ENCODE measurements around the gene KRT6A. TPM values are rescaled to one million over a fixed set of nuclear protein-coding genes. Genes with fewer than 3 reads are reported as not detected.

The KRT6A gene
- total RNA-seq, 1 donor from 2014 or later: not detected

DNA sequence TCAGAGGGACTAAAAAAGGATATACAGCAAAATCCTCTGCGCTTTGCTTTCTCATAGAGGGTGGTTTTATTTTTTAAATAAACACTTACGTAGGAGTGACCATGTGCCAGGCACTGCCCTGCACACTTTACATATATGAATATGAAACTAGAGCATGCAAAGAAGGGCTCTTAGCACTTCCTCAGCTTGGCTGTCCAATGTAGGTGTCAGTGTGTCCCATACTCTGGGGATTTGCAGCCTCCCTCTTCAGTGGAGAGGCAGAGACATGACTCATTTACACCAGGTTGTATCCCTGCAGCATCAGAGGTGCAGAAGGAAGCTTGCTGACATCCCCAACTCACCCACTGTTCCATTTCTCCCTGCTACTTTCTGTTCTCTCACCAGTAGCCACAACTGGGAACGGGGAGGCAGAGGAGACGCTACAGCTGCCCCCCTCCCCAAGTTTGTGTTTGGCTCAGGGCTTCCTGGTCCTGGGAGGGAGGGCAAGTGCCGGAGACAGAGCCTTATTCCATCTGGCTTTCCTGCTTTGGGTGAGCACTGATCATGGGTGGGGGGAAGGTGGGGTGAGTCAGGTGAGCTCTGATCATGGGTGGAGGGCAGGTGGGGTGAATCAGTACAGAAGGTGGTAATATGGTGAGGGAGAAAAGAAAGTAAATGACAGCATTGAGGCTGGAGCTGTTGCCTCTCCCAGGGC, 32.0 kb upstream of the KRT6A start:
- Histone ChIP-seq H3K27ac (replicated peaks) (no peak overlapping the region), H3K36me3 (no peaks in the 10 kb centered on the region), H3K27me3 (ENCODE audit: low read depth) (peaks cover 26% of the 10 kb centered on the region), H3K4me3 (no peak overlapping the region), H3K9me3 (replicated peaks) (no peaks in the 10 kb centered on the region), H3K4me1 (no peaks in the 10 kb centered on the region)
- TF ChIP-seq, protein P1, sequence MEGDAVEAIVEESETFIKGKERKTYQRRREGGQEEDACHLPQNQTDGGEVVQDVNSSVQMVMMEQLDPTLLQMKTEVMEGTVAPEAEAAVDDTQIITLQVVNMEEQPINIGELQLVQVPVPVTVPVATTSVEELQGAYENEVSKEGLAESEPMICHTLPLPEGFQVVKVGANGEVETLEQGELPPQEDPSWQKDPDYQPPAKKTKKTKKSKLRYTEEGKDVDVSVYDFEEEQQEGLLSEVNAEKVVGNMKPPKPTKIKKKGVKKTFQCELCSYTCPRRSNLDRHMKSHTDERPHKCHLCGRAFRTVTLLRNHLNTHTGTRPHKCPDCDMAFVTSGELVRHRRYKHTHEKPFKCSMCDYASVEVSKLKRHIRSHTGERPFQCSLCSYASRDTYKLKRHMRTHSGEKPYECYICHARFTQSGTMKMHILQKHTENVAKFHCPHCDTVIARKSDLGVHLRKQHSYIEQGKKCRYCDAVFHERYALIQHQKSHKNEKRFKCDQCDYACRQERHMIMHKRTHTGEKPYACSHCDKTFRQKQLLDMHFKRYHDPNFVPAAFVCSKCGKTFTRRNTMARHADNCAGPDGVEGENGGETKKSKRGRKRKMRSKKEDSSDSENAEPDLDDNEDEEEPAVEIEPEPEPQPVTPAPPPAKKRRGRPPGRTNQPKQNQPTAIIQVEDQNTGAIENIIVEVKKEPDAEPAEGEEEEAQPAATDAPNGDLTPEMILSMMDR (IDR thresholded peaks at IDR 0.05; ENCODE audit: borderline replicate concordance): no peak
- intact Hi-C loops (cut with micrococcal nuclease): no loop called here
- DNase-seq: no peak

DNA sequence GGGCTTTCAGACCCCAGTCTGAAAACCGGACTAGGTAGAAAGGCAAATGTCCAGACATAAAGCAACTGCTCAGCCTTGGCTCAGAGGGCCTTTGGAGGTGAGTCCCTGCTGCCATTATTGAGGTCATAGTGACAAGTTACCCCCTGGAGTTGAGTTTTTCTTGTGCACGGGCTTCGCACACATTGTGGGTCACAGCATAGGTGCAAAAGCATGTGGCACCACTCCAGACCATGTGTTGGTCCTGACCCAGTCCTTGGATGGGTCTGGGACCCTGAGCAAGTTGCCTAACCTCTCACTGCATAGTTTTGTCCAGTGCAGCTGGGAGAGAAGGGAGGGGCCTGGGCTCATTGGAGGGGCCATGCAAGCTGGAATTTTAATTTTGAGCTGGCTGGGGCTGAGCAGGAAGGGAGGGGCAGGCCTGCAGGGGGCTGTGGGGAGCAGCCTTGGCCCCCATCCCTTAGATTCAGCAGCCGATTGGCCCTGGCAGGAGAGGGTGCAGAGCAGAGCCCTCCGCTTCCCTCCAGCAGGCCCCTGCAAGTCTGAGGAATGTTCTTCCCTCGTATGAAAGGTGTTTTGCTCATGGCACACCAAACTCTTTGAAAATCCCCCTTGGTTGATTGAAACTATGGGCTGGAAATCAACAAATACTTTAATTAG, 31.3 kb upstream of the KRT6A start:
- Histone ChIP-seq H3K4me3 (no peak overlapping the region), H3K27me3 (ENCODE audit: low read depth) (peaks cover 33% of the 10 kb centered on the region), H3K9me3 (replicated peaks) (no peaks in the 10 kb centered on the region), H3K27ac (replicated peaks) (no peak overlapping the region), H3K4me1 (no peaks in the 10 kb centered on the region), H3K36me3 (no peaks in the 10 kb centered on the region)
- TF ChIP-seq, protein P1 (IDR thresholded peaks at IDR 0.05; ENCODE audit: borderline replicate concordance): no peak
- intact Hi-C loops (cut with micrococcal nuclease): no loop called here
- no peak for DNase-seq

DNA sequence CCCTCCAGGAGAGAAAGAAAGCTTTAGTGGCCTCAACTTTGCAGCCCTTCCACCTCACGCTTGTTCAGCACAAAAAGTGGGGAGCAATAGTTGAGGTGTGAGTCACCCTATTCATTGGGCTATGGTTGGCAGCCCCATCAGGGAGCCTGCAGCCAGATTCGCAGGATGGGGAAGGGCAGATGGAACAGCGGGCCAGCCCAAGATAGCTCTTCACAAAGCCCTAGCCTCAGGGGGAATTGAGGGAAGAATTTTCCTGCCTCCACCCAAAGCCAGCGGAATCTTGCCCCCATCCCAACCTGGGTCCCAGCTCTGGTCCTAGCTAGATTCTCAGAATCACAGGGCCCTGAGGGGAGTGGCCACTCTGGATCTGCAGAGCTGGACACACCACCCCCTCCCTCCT, 30.8 kb upstream of the KRT6A start:
- TF ChIP-seq, protein P1 (IDR thresholded peaks at IDR 0.05; ENCODE audit: borderline replicate concordance): no peak
- Histone ChIP-seq H3K4me3 (no peak overlapping the region), H3K9me3 (replicated peaks) (no peaks in the 10 kb centered on the region), H3K27ac (replicated peaks) (no peak overlapping the region), H3K36me3 (no peaks in the 10 kb centered on the region), H3K27me3 (ENCODE audit: low read depth) (peaks cover 37% of the 10 kb centered on the region), H3K4me1 (no peaks in the 10 kb centered on the region)
- intact Hi-C loops (cut with micrococcal nuclease): no loop called here
- no peak for DNase-seq

DNA sequence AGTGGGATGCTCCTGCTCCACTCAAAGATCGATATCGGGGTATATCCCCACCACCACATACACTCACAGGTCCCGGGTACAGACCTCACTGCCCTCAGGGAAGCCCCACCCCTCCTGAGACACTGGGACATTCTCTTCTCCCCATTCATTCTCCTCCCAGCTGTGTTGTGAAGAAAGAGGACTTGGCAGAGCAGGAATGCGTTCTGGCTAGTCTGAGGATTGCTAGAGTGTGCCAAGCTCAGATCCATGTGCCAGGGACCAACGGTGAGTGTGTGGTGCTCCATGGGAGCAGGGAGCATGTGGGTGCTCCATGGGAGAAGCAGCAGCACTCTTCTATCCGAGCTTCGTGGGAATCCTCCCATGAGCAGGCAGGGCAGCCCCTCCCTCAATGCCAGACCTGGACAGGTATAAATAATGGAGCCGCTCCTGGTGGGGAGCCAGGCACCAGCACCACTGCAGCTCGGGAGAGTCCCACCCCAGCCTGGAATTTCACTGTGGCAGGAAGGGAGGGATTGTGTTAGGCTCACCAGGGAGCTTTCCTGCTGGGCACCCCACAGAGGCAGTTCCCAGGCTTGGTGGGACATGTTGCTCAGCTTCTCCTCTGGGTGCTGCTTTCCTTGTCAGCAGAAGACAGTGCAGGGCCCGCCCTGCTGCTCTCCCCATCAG, 29.4 kb upstream of the KRT6A start:
- Histone ChIP-seq H3K4me3 (no peak overlapping the region), H3K27me3 (ENCODE audit: low read depth) (peaks cover 37% of the 10 kb centered on the region), H3K9me3 (replicated peaks) (no peaks in the 10 kb centered on the region), H3K27ac (replicated peaks) (no peak overlapping the region), H3K36me3 (no peaks in the 10 kb centered on the region), H3K4me1 (no peaks in the 10 kb centered on the region)
- no peak for DNase-seq
- TF ChIP-seq, protein P1 (IDR thresholded peaks at IDR 0.05; ENCODE audit: borderline replicate concordance): no peak
- intact Hi-C loops (cut with micrococcal nuclease): no loop called here

DNA sequence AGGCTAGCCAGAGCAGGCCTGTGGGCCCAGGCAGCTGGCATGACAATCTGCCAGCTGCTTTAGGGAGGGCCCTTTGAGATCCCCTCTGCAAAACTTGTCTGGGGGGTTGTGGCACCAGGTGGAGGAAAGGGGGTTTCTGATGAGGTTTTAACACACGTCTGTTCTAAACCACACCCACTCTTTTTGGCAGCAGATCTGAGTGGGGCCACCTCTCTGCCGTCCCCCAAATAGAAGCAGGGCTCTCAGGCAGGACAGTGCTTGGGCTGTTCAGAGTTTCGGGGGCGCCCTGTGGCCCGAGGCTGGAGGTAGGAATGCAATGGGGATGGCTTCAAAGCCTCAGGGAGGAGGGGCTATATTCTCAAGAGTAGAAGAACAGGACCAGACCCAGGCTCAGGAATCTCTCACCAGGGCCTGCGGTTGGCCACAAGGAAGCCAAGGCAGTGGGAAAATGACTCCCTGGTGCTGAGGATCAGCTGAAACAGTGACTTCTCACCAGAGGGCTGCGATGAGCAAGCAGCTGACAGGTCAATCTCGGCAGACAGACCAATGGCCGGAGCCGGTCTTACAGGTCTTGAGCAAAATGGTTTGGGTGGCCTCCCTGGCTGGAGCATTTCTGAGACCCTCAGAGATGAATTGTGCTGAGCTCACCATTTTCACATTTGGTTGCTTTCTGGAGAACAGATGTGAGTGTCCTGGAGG, 28.7 kb upstream of the KRT6A start:
- intact Hi-C loops (cut with micrococcal nuclease): no loop called here
- Histone ChIP-seq H3K36me3 (no peaks in the 10 kb centered on the region), H3K27ac (replicated peaks) (no peak overlapping the region), H3K27me3 (ENCODE audit: low read depth) (peaks cover 37% of the 10 kb centered on the region), H3K9me3 (replicated peaks) (no peaks in the 10 kb centered on the region), H3K4me1 (no peaks in the 10 kb centered on the region), H3K4me3 (no peak overlapping the region)
- no peak for DNase-seq
- TF ChIP-seq, protein P1 (IDR thresholded peaks at IDR 0.05; ENCODE audit: borderline replicate concordance): no peak
